Bronchial epithelial cell (primary cell): ENCODE data around the gene EMX2. TPM values are rescaled to one million over a fixed set of nuclear protein-coding genes. Genes with fewer than 3 reads are reported as not detected.

Source experiments
- DNase-seq: peaks from one replicate; pipeline ENCODE4 v3.0.0-alpha.2; 2010; ENCODE audit warnings: low read depth
- FAIRE-seq: peaks from 2 replicates; lab custom pipeline; 2011; peaks lifted over from hg19 to GRCh38; lab: Jason Lieb, UNC
- H3K27me3 ChIP-seq: 2 replicates; pipeline ENCODE4 v1.5.1; 2011; ENCODE audit warnings: low read length; ENCODE audit not compliant: control insufficient read depth, insufficient read depth
- H3K36me3 ChIP-seq: 2 replicates; pipeline ENCODE4 v1.5.1; 2011; ENCODE audit warnings: low read length; ENCODE audit not compliant: control insufficient read depth, insufficient read depth
- H3K4me3 ChIP-seq: 2 replicates; pipeline ENCODE4 v1.5.1; 2011; ENCODE audit warnings: mild to moderate bottlenecking, low read depth, low read length, control low read depth
- total RNA-seq: library from RNA; depleted of rRNA; stranded (reverse); fragments of >200 nt; gene quantifications from 2 replicates; pipeline ENCODE4 v1.2.1, GENCODE V29; 2014
- TF ChIP-seq, protein P1 (sequence below): IDR thresholded peaks from 2 replicates; pipeline ENCODE4 v1.5.1; 2011; ENCODE audit warnings: mild to moderate bottlenecking, moderate library complexity, low read length, control low read depth, inconsistent platforms; ENCODE audit not compliant: insufficient read depth, severe bottlenecking

EMX2 gene
- total RNA-seq, 1 donor from 2014 or later = not detected

GRCh38 chr10:117544711-117545140 lies 2.2 kb downstream of the EMX2 start:
- no peak overlapping the region for H3K4me3 ChIP-seq
- TF ChIP-seq, protein P1, sequence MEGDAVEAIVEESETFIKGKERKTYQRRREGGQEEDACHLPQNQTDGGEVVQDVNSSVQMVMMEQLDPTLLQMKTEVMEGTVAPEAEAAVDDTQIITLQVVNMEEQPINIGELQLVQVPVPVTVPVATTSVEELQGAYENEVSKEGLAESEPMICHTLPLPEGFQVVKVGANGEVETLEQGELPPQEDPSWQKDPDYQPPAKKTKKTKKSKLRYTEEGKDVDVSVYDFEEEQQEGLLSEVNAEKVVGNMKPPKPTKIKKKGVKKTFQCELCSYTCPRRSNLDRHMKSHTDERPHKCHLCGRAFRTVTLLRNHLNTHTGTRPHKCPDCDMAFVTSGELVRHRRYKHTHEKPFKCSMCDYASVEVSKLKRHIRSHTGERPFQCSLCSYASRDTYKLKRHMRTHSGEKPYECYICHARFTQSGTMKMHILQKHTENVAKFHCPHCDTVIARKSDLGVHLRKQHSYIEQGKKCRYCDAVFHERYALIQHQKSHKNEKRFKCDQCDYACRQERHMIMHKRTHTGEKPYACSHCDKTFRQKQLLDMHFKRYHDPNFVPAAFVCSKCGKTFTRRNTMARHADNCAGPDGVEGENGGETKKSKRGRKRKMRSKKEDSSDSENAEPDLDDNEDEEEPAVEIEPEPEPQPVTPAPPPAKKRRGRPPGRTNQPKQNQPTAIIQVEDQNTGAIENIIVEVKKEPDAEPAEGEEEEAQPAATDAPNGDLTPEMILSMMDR = no peak
- no peak for DNase-seq
- peaks cover 79% of the 10 kb centered on the region for H3K27me3 ChIP-seq
- no peak for FAIRE-seq
- no peaks in the 10 kb centered on the region for H3K36me3 ChIP-seq

DNA sequence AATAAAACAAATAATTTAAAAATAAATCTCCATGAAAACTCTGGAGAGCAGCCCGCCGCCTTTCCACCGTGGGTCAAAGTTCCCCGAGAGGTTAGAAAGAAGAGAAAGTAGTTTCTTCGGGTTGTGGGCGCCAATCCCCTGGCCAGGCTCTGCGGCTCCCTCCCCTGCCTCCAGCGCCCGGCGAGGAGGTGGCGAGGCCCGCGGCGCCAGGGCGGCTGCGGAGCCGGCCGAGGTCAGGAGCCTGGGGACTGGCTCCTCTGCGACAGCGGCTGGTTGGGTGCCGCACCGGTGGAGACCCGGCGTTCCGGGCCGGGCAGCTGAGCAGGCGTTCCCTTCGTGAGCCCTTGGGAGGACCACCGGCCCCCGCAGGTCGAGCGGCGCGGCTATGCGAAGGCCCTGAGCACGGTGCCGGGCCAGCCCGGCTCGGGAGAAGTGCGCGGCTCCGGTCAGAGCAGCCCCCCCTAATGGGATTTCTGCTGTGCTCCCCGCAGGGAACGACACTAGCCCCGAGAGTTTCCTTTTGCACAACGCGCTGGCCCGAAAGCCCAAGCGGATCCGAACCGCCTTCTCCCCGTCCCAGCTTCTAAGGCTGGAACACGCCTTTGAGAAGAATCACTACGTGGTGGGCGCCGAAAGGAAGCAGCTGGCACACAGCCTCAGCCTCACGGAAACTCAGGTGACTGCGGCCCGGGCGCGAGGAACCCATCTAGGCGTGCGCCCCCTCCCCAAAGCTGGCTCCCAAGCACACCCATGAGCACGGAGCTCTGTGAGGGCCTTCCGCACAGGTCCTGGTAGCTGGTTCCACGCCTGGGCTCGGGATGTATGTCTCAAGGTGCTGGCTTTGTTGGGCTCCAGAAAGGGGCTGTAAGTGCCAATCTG lies 2.8 kb downstream of the EMX2 start:
- Histone ChIP-seq H3K27me3 (peaks cover 78% of the 10 kb centered on the region), H3K36me3 (no peaks in the 10 kb centered on the region), H3K4me3 (no peak overlapping the region)
- FAIRE-seq = no peak
- TF ChIP-seq, protein P1 = no peak
- no peak for DNase-seq

DNA sequence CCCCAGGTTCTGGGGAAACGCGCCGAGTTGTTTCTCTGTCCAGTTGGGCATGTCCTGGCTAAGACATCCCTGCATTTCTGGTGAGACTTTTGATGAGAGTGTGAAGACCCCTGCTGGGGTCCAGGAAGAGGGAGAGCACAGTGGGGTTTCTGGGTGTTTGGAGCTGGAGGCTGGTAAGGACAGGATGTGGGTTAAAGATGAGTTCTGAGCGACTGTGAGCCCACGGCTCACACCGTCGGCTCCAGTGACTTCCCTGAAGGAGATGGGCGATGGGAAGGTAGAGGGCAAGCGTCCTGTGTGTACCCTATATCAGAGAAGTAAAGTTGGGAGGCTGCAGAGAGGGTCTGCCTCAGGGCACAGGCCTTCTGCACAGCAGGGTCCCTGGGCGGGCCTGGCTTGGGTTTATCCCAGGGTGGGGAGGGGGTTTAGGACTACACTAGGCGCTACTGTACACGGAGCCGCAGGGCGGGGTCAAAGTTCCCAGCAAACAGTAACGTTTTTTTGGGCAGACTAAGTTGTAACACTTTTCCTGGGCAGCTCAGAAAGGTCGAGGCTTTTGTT lies 3.6 kb downstream of the EMX2 start:
- Histone ChIP-seq H3K27me3 (peaks cover 75% of the 10 kb centered on the region), H3K36me3 (no peaks in the 10 kb centered on the region), H3K4me3 (no peak overlapping the region)
- TF ChIP-seq, protein P1 = no peak
- no peak for DNase-seq
- no peak for FAIRE-seq

GRCh38 chr10:117546581-117547015 lies 4.1 kb downstream of the EMX2 start:
- TF ChIP-seq, protein P1 = no peak
- Histone ChIP-seq H3K4me3 (no peak overlapping the region), H3K27me3 (peaks cover 77% of the 10 kb centered on the region), H3K36me3 (no peaks in the 10 kb centered on the region)
- no peak for DNase-seq
- FAIRE-seq = no peak

DNA sequence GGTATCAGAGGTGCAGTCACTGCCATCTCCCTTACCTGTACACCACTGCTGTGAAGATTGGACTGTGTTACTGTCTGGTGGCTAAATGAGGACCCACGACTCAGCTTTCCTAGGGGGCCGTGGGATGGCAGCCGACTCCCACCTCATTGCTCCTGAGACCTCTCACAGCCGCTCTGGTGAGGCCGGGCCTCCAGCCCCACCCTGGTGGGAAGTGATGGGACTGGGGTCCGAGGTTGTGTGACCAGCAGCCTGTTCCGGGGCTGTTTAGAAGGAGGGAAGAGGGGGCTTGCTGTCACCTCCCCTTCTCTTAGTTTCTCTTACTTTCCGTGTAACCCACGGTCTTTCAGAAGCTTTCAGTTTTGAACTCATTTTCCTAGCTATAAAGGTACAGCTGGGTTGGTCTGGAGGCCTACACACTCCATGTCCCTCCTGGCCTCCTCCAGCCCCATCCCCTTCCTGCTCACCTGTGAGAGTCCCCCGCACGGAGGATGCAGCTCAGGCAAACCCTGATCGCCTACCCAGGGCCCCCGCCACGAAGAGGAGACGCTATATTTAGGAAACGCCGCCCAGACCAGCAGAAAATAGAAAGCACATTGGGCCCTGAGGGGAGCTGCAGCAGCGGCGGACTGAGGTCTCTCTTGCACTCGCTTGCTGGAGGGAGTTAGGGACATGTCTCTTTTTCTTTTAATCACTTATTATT lies 4.6 kb downstream of the EMX2 start:
- H3K36me3 ChIP-seq = no peaks in the 10 kb centered on the region
- H3K4me3 ChIP-seq = no peak overlapping the region
- FAIRE-seq (no peak), DNase-seq (no peak)
- TF ChIP-seq, protein P1 = no peak
- H3K27me3 ChIP-seq = peaks cover 79% of the 10 kb centered on the region
